ENCODE results near the gene DHCR24. TPM values are rescaled to one million over a fixed set of nuclear protein-coding genes. Genes with fewer than 3 reads are reported as not detected.

DHCR24 gene
- total RNA-seq, 1 experiment from 2014 or later: 337 TPM

- no peak for TF ChIP-seq AR (CRISPR knock-in tag; IDR thresholded peaks at IDR 0.05)
These were observed 75.0 kb downstream of the DHCR24 start (continued) for GRCh38 chr1:54811739-54812655.

- DNase-seq (ENCODE audit: low spot score) (no peak), ATAC-seq (no peak)
- ChIA-PET POLR2A (no interaction called here), CTCF (interaction anchor here (1.3 kb wide), 1 partner anchor 10 kb away, joined by 4 read pairs; the partner anchor contains the start of gene TTC22)
- peaks cover 7% of the 10 kb centered on the region; the same call in 1 of the 2 replicates for H3K27me3 Mint-ChIP-seq (ENCODE audit: low read depth)
- no peaks in the 10 kb centered on the region for H3K9me3 Mint-ChIP-seq
- peaks cover 27% of the 10 kb centered on the region for H3K4me1 Mint-ChIP-seq
- H3K36me3 Mint-ChIP-seq: no peaks in the 10 kb centered on the region
- H3K4me3 Mint-ChIP-seq: no peak overlapping the region
- H3K27ac Mint-ChIP-seq: no peak overlapping the region
- TF ChIP-seq SOX15 (CRISPR knock-in tag; IDR thresholded peaks at IDR 0.05): no peak
- no peak for TF ChIP-seq ZNF423 (CRISPR knock-in tag; IDR thresholded peaks at IDR 0.05)
- no peak for TF ChIP-seq IRF2 (CRISPR knock-in tag; IDR thresholded peaks at IDR 0.05; ENCODE audit: borderline replicate concordance, low read depth)
- no peak for TF ChIP-seq USF2 (CRISPR knock-in tag; IDR thresholded peaks at IDR 0.05)
- no peak for TF ChIP-seq ZBTB43 (CRISPR knock-in tag; IDR thresholded peaks at IDR 0.05)
- no peak for TF ChIP-seq ATF2 (CRISPR knock-in tag; IDR thresholded peaks at IDR 0.05; ENCODE audit: borderline replicate concordance, low read depth)
These were observed 75.9 kb downstream of the DHCR24 start for GRCh38 chr1:54811066-54811465.

GRCh38 chr1:54810153-54810942 lies 76.6 kb downstream of the DHCR24 start:
- POLR2A ChIA-PET: no interaction called here
- DNase-seq (ENCODE audit: low spot score) (peak; percentile 84), ATAC-seq (peak; percentile 90)
- CTCF ChIA-PET: interaction anchor here (1.9 kb wide), 1 partner anchor 9 kb away, joined by 6 read pairs; the partner anchor contains the start of gene TTC22
- Mint-ChIP-seq H3K4me1 (peaks cover 25% of the 10 kb centered on the region), H3K9me3 (no peaks in the 10 kb centered on the region), H3K27ac (no peak overlapping the region), H3K27me3 (ENCODE audit: low read depth) (peaks cover 7% of the 10 kb centered on the region; the same call in 1 of the 2 replicates), H3K36me3 (no peaks in the 10 kb centered on the region), H3K4me3 (no peak overlapping the region)
- TF ChIP-seq FOXJ3 (CRISPR knock-in tag; IDR thresholded peaks at IDR 0.05; ENCODE audit: borderline replicate concordance) (no peak), CTCF (IDR thresholded peaks at IDR 0.05) (peak; percentile 68)
